GM18870 (cell line): ENCODE data around the gene FIG4.
A peak's percentile ranks its signal among the peaks of the same experiment; 100 is the strongest.
"Not testable (repeated sequence)": the region's sequence is repeated elsewhere in the genome, so short reads cannot be mapped to it uniquely, and the experiment has no call there.

Experiments used
- ATAC-seq: cut with Tn5 transposase; IDR thresholded peaks from one replicate; pipeline ENCODE4 v1.9.1; 2021; ENCODE audit warnings: moderate library complexity; ENCODE audit not compliant: unreplicated experiment

The FIG4 gene

GRCh38 chr6:109701774-109702173 is 10.7 kb downstream of the FIG4 start:
- ATAC-seq, result no peak

- ATAC-seq, result no peak
Observed at GRCh38 chr6:109702791-109703190, 11.7 kb downstream of the FIG4 start.

GRCh38 chr6:109705258-109705657 is 14.2 kb downstream of the FIG4 start:
- peak; percentile 91 for ATAC-seq

GRCh38 chr6:109706513-109706912 is 15.4 kb downstream of the FIG4 start:
- no peak for ATAC-seq

GRCh38 chr6:109708099-109708498 is 17.0 kb downstream of the FIG4 start:
- ATAC-seq, result not testable (repeated sequence)

GRCh38 chr6:109713097-109713496 is 22.0 kb downstream of the FIG4 start:
- no peak for ATAC-seq

- no peak for ATAC-seq
Observed at GRCh38 chr6:109714166-109714565, 23.1 kb downstream of the FIG4 start.

GRCh38 chr6:109714611-109715010 is 23.5 kb downstream of the FIG4 start:
- ATAC-seq, result no peak

GRCh38 chr6:109715616-109716015 is 24.5 kb downstream of the FIG4 start:
- no peak for ATAC-seq

GRCh38 chr6:109717971-109718370 is 26.9 kb downstream of the FIG4 start:
- ATAC-seq, result no peak

GRCh38 chr6:109718991-109719390 is 27.9 kb downstream of the FIG4 start:
- ATAC-seq, result no peak

- no peak for ATAC-seq
Observed at GRCh38 chr6:109720311-109720710, 29.2 kb downstream of the FIG4 start.

- ATAC-seq, result no peak
Observed at GRCh38 chr6:109722011-109722410, 30.9 kb downstream of the FIG4 start.

GRCh38 chr6:109722564-109723254 is 31.6 kb downstream of the FIG4 start:
- no peak for ATAC-seq

- not testable (repeated sequence) for ATAC-seq
Observed at GRCh38 chr6:109725250-109725649, 34.2 kb downstream of the FIG4 start.

GRCh38 chr6:109736273-109737025 is 45.4 kb downstream of the FIG4 start:
- ATAC-seq, result no peak

- no peak for ATAC-seq
Observed at GRCh38 chr6:109738255-109738654, 47.2 kb downstream of the FIG4 start.

- ATAC-seq, result no peak
Observed at GRCh38 chr6:109738667-109739066, 47.6 kb downstream of the FIG4 start.

GRCh38 chr6:109739686-109740085 is 48.6 kb downstream of the FIG4 start:
- ATAC-seq, result no peak

- no peak for ATAC-seq
Observed at GRCh38 chr6:109740787-109741186, 49.7 kb downstream of the FIG4 start.

- no peak for ATAC-seq
Observed at GRCh38 chr6:109743739-109744138, 52.6 kb downstream of the FIG4 start.

- ATAC-seq, result not testable (repeated sequence)
Observed at GRCh38 chr6:109744779-109745178, 53.7 kb downstream of the FIG4 start.
